Endothelial cell of umbilical vein (primary cell): ENCODE results near the gene MACF1.

Experiments used
- EZH2 ChIP-seq: IDR thresholded peaks from 2 replicates; pipeline ENCODE4 v1.6.1; 2012; ENCODE audit warnings: borderline replicate concordance, low read depth, mild to moderate bottlenecking, moderate library complexity, low read length, inconsistent platforms; ENCODE audit not compliant: severe bottlenecking
- FOS ChIP-seq: IDR thresholded peaks from 2 replicates; pipeline ENCODE4 v1.6.1; 2011; ENCODE audit warnings: mild to moderate bottlenecking, low read length, moderate library complexity, borderline replicate concordance; ENCODE audit not compliant: insufficient read depth
- POLR2A ChIP-seq: IDR thresholded peaks from 2 replicates; pipeline ENCODE4 v1.6.1; 2012; ENCODE audit warnings: low read depth, mild to moderate bottlenecking, control low read depth, low read length
- TF ChIP-seq, protein P1 (sequence below), 2 donors: IDR thresholded peaks; 1 replicate in 1 of 2; 2 replicates in 1 of 2; pipeline ENCODE4 v1.5.1; 2011; ENCODE audit warnings: low read length in 2 of 2, mild to moderate bottlenecking in 2 of 2, moderate library complexity in 2 of 2, control low read depth in 1 of 2, inconsistent platforms in 1 of 2, low read depth in 1 of 2; ENCODE audit not compliant: insufficient read depth in 1 of 2; ENCODE audit errors: extremely low read depth in 1 of 2

DNA sequence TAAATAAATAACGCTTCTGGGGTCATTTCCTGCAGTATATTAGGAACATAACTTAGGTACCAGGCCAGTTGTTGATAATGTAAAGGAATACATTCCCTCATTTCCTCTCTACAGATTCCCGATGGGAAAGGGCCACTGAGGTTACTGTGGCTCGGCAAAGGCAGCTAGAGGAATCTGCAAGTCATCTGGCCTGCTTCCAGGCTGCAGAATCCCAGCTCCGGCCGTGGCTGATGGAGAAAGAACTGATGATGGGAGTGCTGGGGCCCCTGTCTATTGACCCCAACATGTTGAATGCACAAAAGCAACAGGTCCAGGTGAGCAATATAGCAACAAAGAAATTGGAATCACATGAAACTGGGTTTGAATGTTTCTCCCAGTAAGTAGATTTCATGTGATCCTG lies 177.3 kb downstream of the MACF1 start:
- TF ChIP-seq, protein P1, sequence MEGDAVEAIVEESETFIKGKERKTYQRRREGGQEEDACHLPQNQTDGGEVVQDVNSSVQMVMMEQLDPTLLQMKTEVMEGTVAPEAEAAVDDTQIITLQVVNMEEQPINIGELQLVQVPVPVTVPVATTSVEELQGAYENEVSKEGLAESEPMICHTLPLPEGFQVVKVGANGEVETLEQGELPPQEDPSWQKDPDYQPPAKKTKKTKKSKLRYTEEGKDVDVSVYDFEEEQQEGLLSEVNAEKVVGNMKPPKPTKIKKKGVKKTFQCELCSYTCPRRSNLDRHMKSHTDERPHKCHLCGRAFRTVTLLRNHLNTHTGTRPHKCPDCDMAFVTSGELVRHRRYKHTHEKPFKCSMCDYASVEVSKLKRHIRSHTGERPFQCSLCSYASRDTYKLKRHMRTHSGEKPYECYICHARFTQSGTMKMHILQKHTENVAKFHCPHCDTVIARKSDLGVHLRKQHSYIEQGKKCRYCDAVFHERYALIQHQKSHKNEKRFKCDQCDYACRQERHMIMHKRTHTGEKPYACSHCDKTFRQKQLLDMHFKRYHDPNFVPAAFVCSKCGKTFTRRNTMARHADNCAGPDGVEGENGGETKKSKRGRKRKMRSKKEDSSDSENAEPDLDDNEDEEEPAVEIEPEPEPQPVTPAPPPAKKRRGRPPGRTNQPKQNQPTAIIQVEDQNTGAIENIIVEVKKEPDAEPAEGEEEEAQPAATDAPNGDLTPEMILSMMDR (IDR thresholded peaks at IDR 0.05; ENCODE audit: extremely low read depth in 1 of 2, insufficient read depth in 1 of 2, low read depth in 1 of 2, low read length in 2 of 2): no peak
- TF ChIP-seq POLR2A: no peak
- TF ChIP-seq EZH2: no peak
- TF ChIP-seq FOS: no peak
